ENCODE data around the gene TRMT61A.

DNA sequence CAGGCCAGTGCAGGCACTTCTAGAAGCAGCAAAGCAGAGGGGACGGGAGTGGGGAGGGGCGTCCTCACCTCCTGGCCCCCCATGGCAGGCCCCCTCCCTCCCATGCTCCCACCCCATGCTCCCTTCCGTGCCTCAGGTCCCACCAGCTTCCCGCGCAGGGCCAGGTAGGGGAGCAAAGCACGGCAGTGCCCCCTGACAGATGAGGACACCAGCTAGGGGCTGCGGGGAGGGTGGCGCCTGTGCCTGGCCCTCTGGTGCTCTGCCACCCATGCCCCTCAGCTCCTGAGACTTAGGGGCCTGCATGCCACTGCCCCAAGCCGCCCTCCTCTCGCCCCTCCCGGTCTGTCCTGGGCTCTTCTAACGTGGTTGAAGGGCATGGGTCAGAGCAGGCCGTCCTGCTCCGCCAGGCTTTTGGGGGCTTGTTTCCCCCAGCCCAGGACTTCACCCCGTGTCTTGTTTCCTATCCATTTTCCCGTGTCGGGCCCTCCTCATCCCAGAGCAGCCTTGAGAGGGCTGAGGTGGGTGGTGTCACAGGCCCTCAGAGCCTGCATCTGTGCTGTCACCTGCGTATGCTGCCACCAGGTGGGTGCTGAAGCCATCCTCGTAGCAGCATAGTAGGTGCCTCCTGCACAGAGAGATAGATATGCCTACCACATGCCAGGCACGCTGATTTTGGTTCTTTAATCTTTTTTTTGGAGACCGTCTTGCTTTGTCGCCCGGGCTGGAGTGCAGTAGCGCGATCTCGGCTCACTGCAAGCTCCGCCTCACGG lies 10.2 kb downstream of the TRMT61A start:
- TF ChIP-seq, protein P1, sequence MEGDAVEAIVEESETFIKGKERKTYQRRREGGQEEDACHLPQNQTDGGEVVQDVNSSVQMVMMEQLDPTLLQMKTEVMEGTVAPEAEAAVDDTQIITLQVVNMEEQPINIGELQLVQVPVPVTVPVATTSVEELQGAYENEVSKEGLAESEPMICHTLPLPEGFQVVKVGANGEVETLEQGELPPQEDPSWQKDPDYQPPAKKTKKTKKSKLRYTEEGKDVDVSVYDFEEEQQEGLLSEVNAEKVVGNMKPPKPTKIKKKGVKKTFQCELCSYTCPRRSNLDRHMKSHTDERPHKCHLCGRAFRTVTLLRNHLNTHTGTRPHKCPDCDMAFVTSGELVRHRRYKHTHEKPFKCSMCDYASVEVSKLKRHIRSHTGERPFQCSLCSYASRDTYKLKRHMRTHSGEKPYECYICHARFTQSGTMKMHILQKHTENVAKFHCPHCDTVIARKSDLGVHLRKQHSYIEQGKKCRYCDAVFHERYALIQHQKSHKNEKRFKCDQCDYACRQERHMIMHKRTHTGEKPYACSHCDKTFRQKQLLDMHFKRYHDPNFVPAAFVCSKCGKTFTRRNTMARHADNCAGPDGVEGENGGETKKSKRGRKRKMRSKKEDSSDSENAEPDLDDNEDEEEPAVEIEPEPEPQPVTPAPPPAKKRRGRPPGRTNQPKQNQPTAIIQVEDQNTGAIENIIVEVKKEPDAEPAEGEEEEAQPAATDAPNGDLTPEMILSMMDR (IDR thresholded peaks at IDR 0.05): no peak
- TF ChIP-seq, protein P2, sequence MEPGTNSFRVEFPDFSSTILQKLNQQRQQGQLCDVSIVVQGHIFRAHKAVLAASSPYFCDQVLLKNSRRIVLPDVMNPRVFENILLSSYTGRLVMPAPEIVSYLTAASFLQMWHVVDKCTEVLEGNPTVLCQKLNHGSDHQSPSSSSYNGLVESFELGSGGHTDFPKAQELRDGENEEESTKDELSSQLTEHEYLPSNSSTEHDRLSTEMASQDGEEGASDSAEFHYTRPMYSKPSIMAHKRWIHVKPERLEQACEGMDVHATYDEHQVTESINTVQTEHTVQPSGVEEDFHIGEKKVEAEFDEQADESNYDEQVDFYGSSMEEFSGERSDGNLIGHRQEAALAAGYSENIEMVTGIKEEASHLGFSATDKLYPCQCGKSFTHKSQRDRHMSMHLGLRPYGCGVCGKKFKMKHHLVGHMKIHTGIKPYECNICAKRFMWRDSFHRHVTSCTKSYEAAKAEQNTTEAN (CRISPR knock-in tag; IDR thresholded peaks at IDR 0.05): no peak
- no peak for TF ChIP-seq TCF7 (CRISPR knock-in tag; IDR thresholded peaks at IDR 0.05; ENCODE audit: low read depth)
- TF ChIP-seq, protein P3, sequence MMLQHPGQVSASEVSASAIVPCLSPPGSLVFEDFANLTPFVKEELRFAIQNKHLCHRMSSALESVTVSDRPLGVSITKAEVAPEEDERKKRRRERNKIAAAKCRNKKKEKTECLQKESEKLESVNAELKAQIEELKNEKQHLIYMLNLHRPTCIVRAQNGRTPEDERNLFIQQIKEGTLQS (CRISPR knock-in tag; conservative IDR thresholded peaks at IDR 0.05): no peak
- no peak for TF ChIP-seq SP1 (CRISPR knock-in tag; conservative IDR thresholded peaks at IDR 0.05)
- no peak for TF ChIP-seq CREB1 (CRISPR knock-in tag; IDR thresholded peaks at IDR 0.05)
- TF ChIP-seq RELA (CRISPR knock-in tag; IDR thresholded peaks at IDR 0.05; ENCODE audit: borderline replicate concordance): no peak
- TF ChIP-seq NR2C2 (CRISPR knock-in tag; IDR thresholded peaks at IDR 0.05): no peak
- TF ChIP-seq, protein P4, sequence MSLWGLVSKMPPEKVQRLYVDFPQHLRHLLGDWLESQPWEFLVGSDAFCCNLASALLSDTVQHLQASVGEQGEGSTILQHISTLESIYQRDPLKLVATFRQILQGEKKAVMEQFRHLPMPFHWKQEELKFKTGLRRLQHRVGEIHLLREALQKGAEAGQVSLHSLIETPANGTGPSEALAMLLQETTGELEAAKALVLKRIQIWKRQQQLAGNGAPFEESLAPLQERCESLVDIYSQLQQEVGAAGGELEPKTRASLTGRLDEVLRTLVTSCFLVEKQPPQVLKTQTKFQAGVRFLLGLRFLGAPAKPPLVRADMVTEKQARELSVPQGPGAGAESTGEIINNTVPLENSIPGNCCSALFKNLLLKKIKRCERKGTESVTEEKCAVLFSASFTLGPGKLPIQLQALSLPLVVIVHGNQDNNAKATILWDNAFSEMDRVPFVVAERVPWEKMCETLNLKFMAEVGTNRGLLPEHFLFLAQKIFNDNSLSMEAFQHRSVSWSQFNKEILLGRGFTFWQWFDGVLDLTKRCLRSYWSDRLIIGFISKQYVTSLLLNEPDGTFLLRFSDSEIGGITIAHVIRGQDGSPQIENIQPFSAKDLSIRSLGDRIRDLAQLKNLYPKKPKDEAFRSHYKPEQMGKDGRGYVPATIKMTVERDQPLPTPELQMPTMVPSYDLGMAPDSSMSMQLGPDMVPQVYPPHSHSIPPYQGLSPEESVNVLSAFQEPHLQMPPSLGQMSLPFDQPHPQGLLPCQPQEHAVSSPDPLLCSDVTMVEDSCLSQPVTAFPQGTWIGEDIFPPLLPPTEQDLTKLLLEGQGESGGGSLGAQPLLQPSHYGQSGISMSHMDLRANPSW (CRISPR knock-in tag; conservative IDR thresholded peaks at IDR 0.05; ENCODE audit: low read depth): no peak
- TF ChIP-seq IRF2 (CRISPR knock-in tag; IDR thresholded peaks at IDR 0.05; ENCODE audit: borderline replicate concordance, low read depth): no peak
- TF ChIP-seq ZNF416 (CRISPR knock-in tag; IDR thresholded peaks at IDR 0.05): no peak
- TF ChIP-seq, protein P5, sequence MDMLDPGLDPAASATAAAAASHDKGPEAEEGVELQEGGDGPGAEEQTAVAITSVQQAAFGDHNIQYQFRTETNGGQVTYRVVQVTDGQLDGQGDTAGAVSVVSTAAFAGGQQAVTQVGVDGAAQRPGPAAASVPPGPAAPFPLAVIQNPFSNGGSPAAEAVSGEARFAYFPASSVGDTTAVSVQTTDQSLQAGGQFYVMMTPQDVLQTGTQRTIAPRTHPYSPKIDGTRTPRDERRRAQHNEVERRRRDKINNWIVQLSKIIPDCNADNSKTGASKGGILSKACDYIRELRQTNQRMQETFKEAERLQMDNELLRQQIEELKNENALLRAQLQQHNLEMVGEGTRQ (CRISPR knock-in tag; IDR thresholded peaks at IDR 0.05): no peak
